ENCODE results near the gene GGA2. TPM values are rescaled to one million over a fixed set of nuclear protein-coding genes. Genes with fewer than 3 reads are reported as not detected.
A peak's percentile ranks its signal among the peaks of the same experiment; 100 is the strongest.

The GGA2 gene
- total RNA-seq, 4 donors from 2014 or later = 19.4 to 53.8 (median 23.9) TPM

DNA sequence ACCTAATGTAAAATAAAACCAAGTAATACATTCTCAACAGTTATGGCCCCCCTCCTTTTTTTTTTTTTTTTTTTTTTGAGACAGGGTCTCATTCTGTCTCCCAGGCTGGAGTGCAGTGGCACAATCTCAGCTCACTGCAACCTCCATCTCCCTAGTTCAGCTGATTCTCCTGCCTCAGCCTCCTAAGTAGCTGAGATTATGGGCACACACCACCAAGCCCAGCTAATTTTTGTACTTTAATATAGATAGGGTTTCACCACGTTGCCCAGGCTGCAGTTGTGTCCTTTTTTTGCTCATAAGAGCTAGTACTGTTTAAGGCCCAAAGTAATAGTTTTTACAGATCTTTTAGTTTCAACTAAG is 28.6 kb upstream of the GGA2 start:
- Histone ChIP-seq H3K4me3 (no peak overlapping the region), H3K27ac (no peak overlapping the region), H3K27me3 (no peaks in the 10 kb centered on the region), H3K36me3 (peaks cover 8 to 89% (median 20%) of the 10 kb centered on the region in 3 donors), H3K4me1 (no peaks in the 10 kb centered on the region), H3K9me3 (no peaks in the 10 kb centered on the region)
- no peak for TF ChIP-seq POLR2A (IDR thresholded peaks at IDR 0.05)
- TF ChIP-seq, protein P1, sequence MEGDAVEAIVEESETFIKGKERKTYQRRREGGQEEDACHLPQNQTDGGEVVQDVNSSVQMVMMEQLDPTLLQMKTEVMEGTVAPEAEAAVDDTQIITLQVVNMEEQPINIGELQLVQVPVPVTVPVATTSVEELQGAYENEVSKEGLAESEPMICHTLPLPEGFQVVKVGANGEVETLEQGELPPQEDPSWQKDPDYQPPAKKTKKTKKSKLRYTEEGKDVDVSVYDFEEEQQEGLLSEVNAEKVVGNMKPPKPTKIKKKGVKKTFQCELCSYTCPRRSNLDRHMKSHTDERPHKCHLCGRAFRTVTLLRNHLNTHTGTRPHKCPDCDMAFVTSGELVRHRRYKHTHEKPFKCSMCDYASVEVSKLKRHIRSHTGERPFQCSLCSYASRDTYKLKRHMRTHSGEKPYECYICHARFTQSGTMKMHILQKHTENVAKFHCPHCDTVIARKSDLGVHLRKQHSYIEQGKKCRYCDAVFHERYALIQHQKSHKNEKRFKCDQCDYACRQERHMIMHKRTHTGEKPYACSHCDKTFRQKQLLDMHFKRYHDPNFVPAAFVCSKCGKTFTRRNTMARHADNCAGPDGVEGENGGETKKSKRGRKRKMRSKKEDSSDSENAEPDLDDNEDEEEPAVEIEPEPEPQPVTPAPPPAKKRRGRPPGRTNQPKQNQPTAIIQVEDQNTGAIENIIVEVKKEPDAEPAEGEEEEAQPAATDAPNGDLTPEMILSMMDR (IDR thresholded peaks at IDR 0.05) = no peak
- intact Hi-C loops (cut with DNase I) = no loop called here
- WGBS, 2 donors = 75 to 77% methylated on average over 1 of the region's 1 CpG
- no peak for DNase-seq

- TF ChIP-seq, protein P1 (IDR thresholded peaks at IDR 0.05) = no peak
- TF ChIP-seq POLR2A (IDR thresholded peaks at IDR 0.05) = no peak
- DNase-seq = no peak
- H3K4me3 ChIP-seq = no peak overlapping the region
- intact Hi-C loops (cut with DNase I) = no loop called here
- WGBS, 2 donors = 62 to 69% methylated on average over 3 of the region's 3 CpGs
- no peaks in the 10 kb centered on the region for H3K4me1 ChIP-seq
- H3K9me3 ChIP-seq = no peaks in the 10 kb centered on the region
- no peaks in the 10 kb centered on the region for H3K27me3 ChIP-seq
- no peak overlapping the region for H3K27ac ChIP-seq
- H3K36me3 ChIP-seq = peaks cover 10 to 89% (median 35%) of the 10 kb centered on the region in 3 donors
Observed at GRCh38 chr16:23537390-23537789, 27.1 kb upstream of the GGA2 start.

- WGBS, 2 donors = 46 to 64% methylated on average over 2 of the region's 2 CpGs
- no peaks in the 10 kb centered on the region for H3K9me3 ChIP-seq
- H3K4me1 ChIP-seq = no peaks in the 10 kb centered on the region
- intact Hi-C loops (cut with DNase I) = no loop called here
- no peak overlapping the region for H3K4me3 ChIP-seq
- H3K27ac ChIP-seq = no peak overlapping the region
- no peaks in the 10 kb centered on the region for H3K27me3 ChIP-seq
- no peak for DNase-seq
- H3K36me3 ChIP-seq = peaks cover 18 to 89% (median 37%) of the 10 kb centered on the region in 3 donors
- TF ChIP-seq, protein P1 (IDR thresholded peaks at IDR 0.05) = peak in 1 of 6 experiments; percentile 6
- no peak for TF ChIP-seq POLR2A (IDR thresholded peaks at IDR 0.05)
Observed at GRCh38 chr16:23535901-23536300, 25.6 kb upstream of the GGA2 start.

DNA sequence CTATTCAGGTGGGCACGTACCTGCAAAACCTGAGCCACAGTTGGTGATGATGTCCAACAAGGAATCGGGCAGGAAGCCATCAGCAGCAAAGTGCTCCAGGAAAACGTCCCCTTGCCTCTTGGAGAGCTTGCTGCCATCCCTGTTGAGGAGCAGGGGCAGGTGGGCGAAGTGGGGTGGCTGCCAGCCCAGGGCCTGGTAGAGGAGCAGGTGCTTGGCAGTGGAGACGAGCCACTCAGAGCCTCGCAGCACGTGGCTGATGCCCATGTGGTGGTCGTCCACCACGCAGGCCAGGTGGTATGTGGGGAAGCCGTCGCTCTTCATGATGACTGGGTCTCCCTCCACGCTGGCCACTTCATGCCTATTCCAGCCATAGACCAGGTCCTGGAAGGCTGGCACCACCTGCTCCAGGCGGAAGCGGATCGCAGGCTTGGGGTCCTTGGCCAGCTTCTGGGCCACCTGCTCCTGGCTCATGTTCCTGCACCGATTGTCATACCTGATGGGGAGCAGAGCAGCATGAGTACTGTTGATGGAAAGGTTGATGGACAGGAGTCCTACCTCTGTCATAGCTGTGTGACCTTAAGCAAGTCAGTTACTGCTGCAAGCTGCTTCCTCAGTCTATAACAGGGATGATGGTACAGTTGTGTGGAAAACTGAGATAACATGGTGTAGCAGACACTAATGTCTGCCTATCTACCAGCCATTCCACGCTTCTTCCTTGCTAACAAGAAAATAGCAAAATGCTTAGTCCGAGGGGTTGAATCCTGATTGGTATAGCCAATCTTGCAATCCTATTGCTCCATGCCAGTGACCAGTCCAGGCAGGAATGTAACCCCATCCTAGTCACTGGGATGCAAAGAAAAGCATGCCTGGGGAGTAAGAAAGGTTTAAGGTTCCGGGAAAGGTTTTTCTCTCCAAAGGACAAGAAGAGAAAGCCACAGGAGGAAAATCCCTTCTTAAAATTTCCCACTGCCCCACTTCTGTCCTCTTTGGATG is 24.9 kb upstream of the GGA2 start:
- Histone ChIP-seq H3K27me3 (no peaks in the 10 kb centered on the region), H3K9me3 (no peaks in the 10 kb centered on the region), H3K4me3 (no peak overlapping the region), H3K36me3 (peaks cover 18 to 89% (median 37%) of the 10 kb centered on the region in 3 donors), H3K4me1 (no peaks in the 10 kb centered on the region), H3K27ac (no peak overlapping the region)
- WGBS, 2 donors = 84 to 86% methylated on average over 7 to 12 of the region's 19 CpGs
- intact Hi-C loops (cut with DNase I) = no loop called here
- no peak for DNase-seq
- TF ChIP-seq, protein P1 (IDR thresholded peaks at IDR 0.05) = no peak
- TF ChIP-seq POLR2A (IDR thresholded peaks at IDR 0.05) = no peak

- no peaks in the 10 kb centered on the region for H3K9me3 ChIP-seq
- H3K27me3 ChIP-seq = no peaks in the 10 kb centered on the region
- 91 to 100% methylated on average over 1 of the region's 1 CpG for WGBS, 2 donors
- no peak for TF ChIP-seq POLR2A (IDR thresholded peaks at IDR 0.05)
- TF ChIP-seq, protein P1 (IDR thresholded peaks at IDR 0.05) = no peak
- DNase-seq = no peak
- H3K27ac ChIP-seq = no peak overlapping the region
- intact Hi-C loops (cut with DNase I) = no loop called here
- H3K4me1 ChIP-seq = no peaks in the 10 kb centered on the region
- H3K4me3 ChIP-seq = no peak overlapping the region
- H3K36me3 ChIP-seq = peaks cover 36 to 95% (median 40%) of the 10 kb centered on the region in 3 donors
Observed at GRCh38 chr16:23532448-23532847, 22.2 kb upstream of the GGA2 start.

Data from esophagus squamous epithelium (tissue), 5 donors.